Testis (tissue), 3 donors: ENCODE measurements around the gene GSG1. TPM values are rescaled to one million over a fixed set of nuclear protein-coding genes. Genes with fewer than 3 reads are reported as not detected.
"Not testable (repeated sequence)": the region's sequence is repeated elsewhere in the genome, so short reads cannot be mapped to it uniquely, and the experiment has no call there.

Experiments used
- DNase-seq: peaks from one replicate; pipeline ENCODE4 v3.0.0-alpha.2; 2019
- H3K27ac ChIP-seq, 2 donors: fragments of 200-600 bp; sonication (generic); one replicate each; pipeline ENCODE4 v1.5.1; 2019
- H3K27me3 ChIP-seq: fragments of 200-600 bp; sonication (generic); one replicate; pipeline ENCODE4 v1.5.1; 2019
- H3K36me3 ChIP-seq: fragments of 200-600 bp; sonication (generic); one replicate; pipeline ENCODE4 v1.5.1; 2017; ENCODE audit warnings: low read depth; ENCODE audit errors: missing control alignments
- H3K4me1 ChIP-seq: fragments of 200-600 bp; sonication (generic); one replicate; pipeline ENCODE4 v1.5.1; 2019
- H3K4me3 ChIP-seq, 2 donors: fragments of 200-600 bp; sonication (generic); one replicate each; pipeline ENCODE4 v1.5.1; 2017 to 2019
- H3K9me3 ChIP-seq: fragments of 200-600 bp; sonication (generic); one replicate; pipeline ENCODE4 v1.5.1; 2017
- CTCF ChIP-seq, 3 experiments: fragments of 450-650 bp in 2 of 3; fragments of 200-600 bp in 1 of 3; sonication (generic) in 1 of 3; IDR thresholded peaks; one replicate each; pipeline ENCODE4 v1.5.1; 2016 to 2019; ENCODE audit warnings: antibody characterized with exemption in 3 of 3, mild to moderate bottlenecking in 2 of 3, moderate library complexity in 1 of 3
- POLR2A ChIP-seq: fragments of 450-650 bp; IDR thresholded peaks from one replicate; pipeline ENCODE4 v1.6.1; 2017; ENCODE audit warnings: antibody characterized with exemption, mild to moderate bottlenecking, moderate library complexity
- WGBS, 2 donors: methylation state at CpG; one replicate each; pipeline ENCODE4 v1.1.5; 2018; 5-methylcytosine and 5-hydroxymethylcytosine counted together
- intact Hi-C: fragments of 100-400 bp; cut with DNase I; formaldehyde crosslinking; loops from one replicate; pipeline ENCODE4 v1.15.1; 2023; ENCODE audit warnings: low total_unique reads
- polyA plus RNA-seq: library from polyadenylated mRNA; stranded (reverse); fragments of 350-450 nt; fragmentation: Illumina TruSeq; extraction: RNeasy Lipid Tissue Mini Kit (QIAGEN cat#74804); gene quantifications from one replicate; pipeline ENCODE4 v1.2.3, GENCODE V29; 2014; ENCODE audit warnings: low read depth, low replicate concordance; ENCODE audit not compliant: insufficient read depth
- total RNA-seq, 2 donors: library from RNA; depleted of rRNA; stranded (reverse); fragments of >200 nt; gene quantifications; one replicate each; pipeline ENCODE4 v1.2.3, GENCODE V29; 2016

The GSG1 gene
- total and polyA plus RNA-seq, 3 donors from 2014 or later, result 133 to 695 (median 449) TPM

- DNase-seq, result no peak
- H3K9me3 ChIP-seq, result no peaks in the 10 kb centered on the region
- 93 to 95% methylated on average over 11 of the region's 11 CpGs for WGBS, 2 donors
- H3K27ac ChIP-seq, result no peak overlapping the region
- no peaks in the 10 kb centered on the region for H3K27me3 ChIP-seq
- H3K4me1 ChIP-seq, result no peaks in the 10 kb centered on the region
- intact Hi-C loops, result no loop called here
- TF ChIP-seq CTCF (IDR thresholded peaks at IDR 0.05), result no peak
- no peak overlapping the region for H3K4me3 ChIP-seq
- no peaks in the 10 kb centered on the region for H3K36me3 ChIP-seq
These were observed 18.4 kb downstream of the GSG1 start for GRCh38 chr12:13084898-13085640.

- H3K27ac ChIP-seq, H3K36me3 ChIP-seq, DNase-seq, H3K27me3 ChIP-seq, intact Hi-C loops, H3K9me3 ChIP-seq, H3K4me1 ChIP-seq, H3K4me3 ChIP-seq: not testable (repeated sequence)
- 97 to 100% methylated on average over 5 of the region's 5 CpGs for WGBS, 2 donors
These were observed 19.8 kb downstream of the GSG1 start for GRCh38 chr12:13083638-13084037.

- no peaks in the 10 kb centered on the region for H3K9me3 ChIP-seq
- no peak overlapping the region for H3K27ac ChIP-seq
- no peak overlapping the region for H3K4me3 ChIP-seq
- WGBS, 2 donors, result 94 to 98% methylated on average over 2 of the region's 2 CpGs
- no peaks in the 10 kb centered on the region for H3K27me3 ChIP-seq
- intact Hi-C loops, result no loop called here
- no peaks in the 10 kb centered on the region for H3K36me3 ChIP-seq
- TF ChIP-seq POLR2A (no peak), CTCF (IDR thresholded peaks at IDR 0.05) (no peak)
- DNase-seq, result no peak
- no peaks in the 10 kb centered on the region for H3K4me1 ChIP-seq
These were observed 20.6 kb downstream of the GSG1 start for GRCh38 chr12:13082861-13083260.

- no peaks in the 10 kb centered on the region for H3K4me1 ChIP-seq
- no peak for TF ChIP-seq POLR2A
- no peak overlapping the region for H3K27ac ChIP-seq
- intact Hi-C loops, result no loop called here
- H3K27me3 ChIP-seq, result no peaks in the 10 kb centered on the region
- WGBS, 2 donors, result 85 to 95% methylated on average over 3 of the region's 3 CpGs
- no peak for DNase-seq
- H3K36me3 ChIP-seq, result no peaks in the 10 kb centered on the region
- H3K4me3 ChIP-seq, result no peak overlapping the region
- H3K9me3 ChIP-seq, result no peaks in the 10 kb centered on the region
These were observed 23.2 kb downstream of the GSG1 start for GRCh38 chr12:13080266-13080665.

- H3K27ac ChIP-seq, result no peak overlapping the region
- no peak overlapping the region for H3K4me3 ChIP-seq
- no peak for DNase-seq
- WGBS, 2 donors, result 82 to 93% methylated on average over 8 of the region's 8 CpGs
- TF ChIP-seq POLR2A (no peak), CTCF (IDR thresholded peaks at IDR 0.05) (no peak)
- no peaks in the 10 kb centered on the region for H3K4me1 ChIP-seq
- no peaks in the 10 kb centered on the region for H3K27me3 ChIP-seq
- H3K9me3 ChIP-seq, result no peaks in the 10 kb centered on the region
- intact Hi-C loops, result no loop called here
- H3K36me3 ChIP-seq, result no peaks in the 10 kb centered on the region
These were observed 24.0 kb downstream of the GSG1 start for GRCh38 chr12:13079440-13079906.
